GM18508 (cell line): Measurements from ENCODE around the gene SKP2.
"Not testable (repeated sequence)": the region's sequence is repeated elsewhere in the genome, so short reads cannot be mapped to it uniquely, and the experiment has no call there.

ENCODE experiments used
- ATAC-seq: cut with Tn5 transposase; IDR thresholded peaks from one replicate; pipeline ENCODE4 v1.9.1; 2021; ENCODE audit warnings: moderate number of reproducible peaks; ENCODE audit not compliant: insufficient read depth, unreplicated experiment

Gene SKP2

GRCh38 chr5:36198281-36198680 is 46.4 kb downstream of the SKP2 start:
- ATAC-seq, result no peak

DNA sequence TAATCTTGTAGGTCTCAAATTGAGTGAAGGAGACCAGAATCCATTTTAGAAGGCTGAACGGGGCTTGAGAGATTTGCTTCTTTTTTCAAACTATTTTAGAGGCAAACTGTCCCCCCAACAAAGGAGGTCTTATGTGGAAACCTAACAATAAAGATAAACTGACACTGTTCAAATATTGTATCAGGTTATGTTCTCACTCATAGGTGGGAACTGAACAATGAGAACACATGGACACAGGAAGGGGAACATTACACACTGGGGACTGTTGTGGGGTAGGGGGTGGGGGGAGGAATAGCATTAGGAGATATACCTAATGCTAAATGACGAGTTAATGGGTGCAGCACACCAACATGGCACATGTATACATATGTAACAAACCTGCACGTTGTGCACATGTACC is 46.9 kb downstream of the SKP2 start:
- ATAC-seq, result not testable (repeated sequence)

GRCh38 chr5:36199620-36200019 is 47.7 kb downstream of the SKP2 start:
- ATAC-seq, result no peak

DNA sequence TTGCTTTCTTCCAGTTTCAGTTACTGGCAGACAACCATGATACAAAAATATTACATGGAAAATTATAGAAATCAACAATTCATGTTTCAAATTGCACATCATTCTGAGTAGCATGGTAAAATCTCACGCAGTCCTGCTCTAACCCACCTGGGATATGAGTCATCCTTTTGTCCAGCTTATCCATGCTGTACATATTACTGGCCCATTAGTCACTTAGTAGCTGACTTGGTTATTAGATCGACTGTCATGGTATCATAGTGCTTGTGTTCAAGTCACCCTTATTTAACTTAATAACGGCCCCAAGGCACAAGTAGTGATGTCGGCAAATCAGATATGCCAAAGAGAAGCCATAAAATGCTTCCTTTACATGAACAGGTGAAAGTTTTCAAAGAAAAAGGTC is 48.6 kb downstream of the SKP2 start:
- ATAC-seq, result no peak

DNA sequence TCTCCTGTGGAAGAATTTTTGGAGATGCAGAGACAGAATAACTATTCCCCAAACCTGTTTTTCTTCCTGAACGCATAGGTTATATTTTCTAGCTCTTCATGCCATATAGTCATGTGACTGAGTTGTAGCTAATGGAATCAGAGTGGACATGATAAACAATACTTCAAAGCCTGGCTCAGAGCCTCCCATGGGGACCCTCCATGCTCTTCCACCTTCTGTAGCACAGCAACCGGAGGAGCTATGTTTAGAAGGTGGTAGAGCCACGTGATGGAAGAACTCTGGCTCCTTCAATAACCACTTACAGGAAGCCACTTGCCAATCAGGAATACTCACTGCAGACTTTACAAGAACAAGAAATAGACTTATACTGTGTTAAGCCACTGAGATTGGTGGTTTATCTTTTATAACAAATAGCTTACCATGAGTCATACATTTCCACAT is 50.6 kb downstream of the SKP2 start:
- no peak for ATAC-seq

- ATAC-seq, result no peak
Observed at GRCh38 chr5:36205329-36205728, 53.4 kb downstream of the SKP2 start.

DNA sequence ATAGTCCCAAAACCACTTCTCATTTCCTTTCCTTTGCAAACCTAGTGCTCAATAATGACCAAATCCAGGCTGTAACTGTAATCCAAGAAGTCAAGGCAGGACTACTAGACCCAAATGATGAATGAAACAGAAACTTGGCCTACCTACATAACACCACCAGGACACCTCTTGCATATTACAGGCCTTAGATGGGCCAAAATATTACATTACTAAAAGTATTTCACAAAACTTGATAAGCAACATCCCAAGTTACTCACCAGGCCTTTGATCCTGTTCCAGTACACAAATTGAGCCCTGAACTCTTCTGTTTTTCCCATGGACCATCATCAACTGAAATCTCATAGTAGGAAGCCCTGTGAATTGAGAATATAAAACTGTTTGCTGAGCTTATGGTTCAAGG is 55.0 kb downstream of the SKP2 start:
- no peak for ATAC-seq

GRCh38 chr5:36208786-36209185 is 56.9 kb downstream of the SKP2 start:
- no peak for ATAC-seq

DNA sequence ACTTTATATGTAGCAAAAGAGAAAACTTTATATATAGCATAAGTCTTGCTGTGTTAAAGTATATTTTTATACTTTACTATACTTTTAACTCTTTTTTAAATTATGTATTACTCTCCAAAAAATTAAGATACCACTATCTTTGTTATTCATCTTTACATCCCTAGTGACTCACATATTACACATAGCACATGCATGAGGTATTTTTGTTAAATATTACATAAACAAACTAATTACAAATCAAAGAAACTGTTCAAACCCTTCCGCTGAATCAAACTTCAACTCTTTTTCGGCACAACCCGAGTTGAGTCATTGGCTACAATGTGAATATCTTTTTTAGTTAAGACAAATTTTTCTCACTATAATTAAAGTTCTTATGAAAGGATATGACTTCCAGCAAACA is 57.8 kb downstream of the SKP2 start:
- no peak for ATAC-seq

- ATAC-seq, result no peak
Observed at GRCh38 chr5:36214436-36214835, 62.5 kb downstream of the SKP2 start.

GRCh38 chr5:36215910-36216309 is 64.0 kb downstream of the SKP2 start:
- no peak for ATAC-seq

DNA sequence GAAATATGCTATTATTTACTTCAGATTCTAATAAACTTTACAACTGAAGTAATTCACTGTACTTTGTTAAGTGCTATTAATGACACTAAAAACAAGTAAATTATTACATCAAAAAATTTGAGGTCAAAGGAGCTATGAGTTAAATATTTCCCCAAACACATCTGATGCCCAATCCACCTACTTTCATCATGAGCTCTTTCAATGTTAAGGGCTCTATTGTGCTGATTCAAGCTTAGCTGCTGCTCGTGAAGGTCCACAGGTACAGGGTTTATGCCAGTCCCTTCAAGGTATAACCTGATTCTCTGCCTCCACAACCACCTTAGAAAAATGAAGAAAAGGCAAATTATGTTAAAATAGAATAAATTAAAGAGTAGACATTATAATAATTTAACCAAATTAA is 65.7 kb downstream of the SKP2 start:
- no peak for ATAC-seq

DNA sequence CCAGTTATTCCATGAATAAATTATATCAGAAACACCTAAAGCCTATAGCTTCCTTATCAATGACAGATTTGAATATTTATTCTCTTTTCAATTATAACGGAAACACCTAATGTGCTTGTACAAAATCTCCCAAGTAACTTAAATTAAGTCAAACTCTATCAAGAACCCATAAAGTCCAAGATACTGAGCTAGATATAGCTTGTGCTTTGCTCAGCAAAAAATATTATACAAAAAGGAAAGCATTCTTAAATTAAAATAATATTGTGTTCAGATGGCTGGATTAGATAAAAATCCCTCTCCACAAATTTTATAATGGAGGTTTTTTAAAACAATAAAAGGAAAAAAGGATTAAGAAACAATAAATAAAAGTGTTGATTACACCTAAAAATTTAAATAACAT is 66.1 kb downstream of the SKP2 start:
- ATAC-seq, result no peak

GRCh38 chr5:36222620-36223019 is 70.7 kb downstream of the SKP2 start:
- ATAC-seq, result no peak

DNA sequence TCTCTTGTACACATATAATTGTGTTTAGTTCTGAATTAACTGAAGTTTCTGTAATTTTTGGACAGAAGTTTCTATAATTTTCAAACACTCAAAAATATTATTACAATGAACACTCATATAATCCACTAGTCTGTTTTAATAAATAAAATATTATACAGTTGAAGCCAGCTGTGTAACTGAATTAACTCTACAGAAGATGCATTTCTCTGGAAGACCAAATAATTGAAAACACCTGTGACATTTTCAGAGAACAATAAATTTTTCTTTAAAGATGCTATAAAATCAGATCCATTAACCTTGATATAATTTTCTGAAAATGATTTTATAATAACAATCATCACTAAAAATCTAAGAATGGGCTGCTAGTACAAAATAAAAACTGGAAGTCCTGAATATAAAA is 75.1 kb downstream of the SKP2 start:
- no peak for ATAC-seq

DNA sequence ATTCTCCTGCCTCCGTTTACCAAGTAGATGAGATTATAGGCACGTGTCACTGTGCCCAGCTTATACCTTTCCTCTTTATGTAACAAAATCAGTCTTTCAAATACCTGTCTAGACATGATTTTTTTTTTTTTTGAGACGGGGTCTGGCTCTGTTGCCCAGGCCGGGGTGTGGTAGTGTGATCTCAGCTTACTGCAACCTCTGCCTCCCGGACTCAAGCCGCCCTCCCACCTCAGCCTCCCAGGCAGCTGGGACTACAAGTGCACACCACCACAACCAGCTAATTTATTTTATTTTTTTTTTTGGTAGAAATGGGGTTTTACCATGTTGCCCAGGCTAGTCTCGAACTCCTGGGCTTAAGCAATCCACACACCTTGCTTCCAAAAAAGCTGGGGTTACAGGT is 76.6 kb downstream of the SKP2 start:
- ATAC-seq, result no peak

- ATAC-seq, result no peak
Observed at GRCh38 chr5:36230151-36230790, 78.4 kb downstream of the SKP2 start.

DNA sequence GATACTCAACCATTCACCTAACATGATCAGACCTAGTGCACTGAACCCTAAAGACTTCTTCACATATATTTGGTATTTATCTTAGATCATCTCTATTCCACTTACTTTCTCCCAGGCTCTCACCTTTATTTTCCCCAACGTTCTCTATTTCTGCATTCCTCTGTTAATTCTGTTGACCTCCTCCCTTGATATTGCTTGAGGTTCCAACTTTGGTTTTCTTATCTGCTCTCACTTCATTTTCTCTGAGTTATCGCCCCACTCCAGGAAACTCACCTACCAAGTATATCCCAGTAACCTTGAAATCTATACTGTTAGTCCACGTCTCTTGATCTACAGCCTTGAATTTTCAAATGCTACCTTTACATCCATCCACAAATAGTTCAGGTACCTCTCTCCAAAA is 80.6 kb downstream of the SKP2 start:
- no peak for ATAC-seq
